RWPE2 (cell line): ENCODE data around the gene PDIK1L.

Source experiments
- ATAC-seq: fragments of 200-7000 bp; cut with Tn5 transposase; 3 replicates; pipeline ENCODE4 v1.9.1; 2021; ENCODE audit warnings: low read depth
- DNase-seq: peaks from one replicate; pipeline ENCODE4 v3.0.0-alpha.2; 2020; ENCODE audit warnings: low spot score
- H3K27ac ChIP-seq: fragments of 450-650 bp; 2 replicates; pipeline ENCODE4 v1.5.1; 2017; ENCODE audit warnings: mild to moderate bottlenecking; ENCODE audit not compliant: poor library complexity, severe bottlenecking
- H3K27me3 ChIP-seq: fragments of 250-450 bp; sonication (Bioruptor Pico); 2 replicates; pipeline ENCODE4 v1.5.1; 2021; ENCODE audit warnings: mild to moderate bottlenecking, moderate library complexity; ENCODE audit not compliant: insufficient read depth, poor library complexity, severe bottlenecking
- H3K36me3 ChIP-seq: fragments of 250-450 bp; sonication (Bioruptor Pico); 2 replicates; pipeline ENCODE4 v1.5.1; 2020; ENCODE audit warnings: low read depth, mild to moderate bottlenecking, moderate library complexity
- H3K4me1 ChIP-seq: fragments of 250-450 bp; sonication (Bioruptor Pico); 2 replicates; pipeline ENCODE4 v1.5.1; 2021; ENCODE audit warnings: mild to moderate bottlenecking, moderate library complexity; ENCODE audit not compliant: insufficient read depth, poor library complexity, severe bottlenecking
- H3K4me3 ChIP-seq: fragments of 250-450 bp; sonication (Bioruptor Pico); 2 replicates; pipeline ENCODE4 v1.5.1; 2021; ENCODE audit warnings: mild to moderate bottlenecking, moderate library complexity; ENCODE audit not compliant: severe bottlenecking
- H3K9me3 ChIP-seq: fragments of 250-450 bp; sonication (Bioruptor Pico); 2 replicates; pipeline ENCODE4 v1.5.1; 2021; ENCODE audit warnings: mild to moderate bottlenecking, moderate library complexity; ENCODE audit not compliant: severe bottlenecking
- TF ChIP-seq, protein P1 (sequence below): fragments of 450-650 bp; IDR thresholded peaks from one replicate; pipeline ENCODE4 v1.5.1; 2017; ENCODE audit warnings: mild to moderate bottlenecking, moderate library complexity; ENCODE audit not compliant: poor library complexity, severe bottlenecking

The PDIK1L gene

DNA sequence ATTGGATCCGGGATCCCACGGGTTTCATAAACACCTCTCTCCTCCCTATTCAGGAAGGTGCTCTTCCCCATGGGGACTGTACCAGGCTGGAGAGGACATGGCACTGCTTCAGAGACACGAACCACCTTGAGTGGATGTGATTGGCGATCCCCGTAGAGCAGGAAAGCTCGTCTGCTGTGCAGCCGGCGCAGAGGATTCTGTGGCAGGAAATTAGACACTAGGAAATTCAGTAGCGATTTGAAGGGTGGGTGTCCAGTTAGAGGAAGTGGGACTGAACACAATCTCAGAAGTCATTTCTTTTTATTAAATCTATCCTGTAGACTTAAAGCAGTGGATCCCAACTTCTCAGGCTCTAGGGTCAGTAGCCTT is 767 bp downstream of the PDIK1L start:
- Histone ChIP-seq H3K9me3 (no peaks in the 10 kb centered on the region), H3K27ac (peak overlapping the region; percentile 65), H3K36me3 (peaks cover 18% of the 10 kb centered on the region), H3K27me3 (no peaks in the 10 kb centered on the region), H3K4me3 (peak overlapping the region; percentile 92), H3K4me1 (peaks cover 15% of the 10 kb centered on the region)
- TF ChIP-seq, protein P1, sequence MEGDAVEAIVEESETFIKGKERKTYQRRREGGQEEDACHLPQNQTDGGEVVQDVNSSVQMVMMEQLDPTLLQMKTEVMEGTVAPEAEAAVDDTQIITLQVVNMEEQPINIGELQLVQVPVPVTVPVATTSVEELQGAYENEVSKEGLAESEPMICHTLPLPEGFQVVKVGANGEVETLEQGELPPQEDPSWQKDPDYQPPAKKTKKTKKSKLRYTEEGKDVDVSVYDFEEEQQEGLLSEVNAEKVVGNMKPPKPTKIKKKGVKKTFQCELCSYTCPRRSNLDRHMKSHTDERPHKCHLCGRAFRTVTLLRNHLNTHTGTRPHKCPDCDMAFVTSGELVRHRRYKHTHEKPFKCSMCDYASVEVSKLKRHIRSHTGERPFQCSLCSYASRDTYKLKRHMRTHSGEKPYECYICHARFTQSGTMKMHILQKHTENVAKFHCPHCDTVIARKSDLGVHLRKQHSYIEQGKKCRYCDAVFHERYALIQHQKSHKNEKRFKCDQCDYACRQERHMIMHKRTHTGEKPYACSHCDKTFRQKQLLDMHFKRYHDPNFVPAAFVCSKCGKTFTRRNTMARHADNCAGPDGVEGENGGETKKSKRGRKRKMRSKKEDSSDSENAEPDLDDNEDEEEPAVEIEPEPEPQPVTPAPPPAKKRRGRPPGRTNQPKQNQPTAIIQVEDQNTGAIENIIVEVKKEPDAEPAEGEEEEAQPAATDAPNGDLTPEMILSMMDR: no peak
- ATAC-seq: peak; percentile 20
- DNase-seq: no peak

GRCh38 chr1:26114165-26114927 is 2.7 kb downstream of the PDIK1L start:
- H3K4me1 ChIP-seq: peaks cover 15% of the 10 kb centered on the region
- H3K27me3 ChIP-seq: no peaks in the 10 kb centered on the region
- DNase-seq (no peak), ATAC-seq (no peak)
- TF ChIP-seq, protein P1: no peak
- no peak overlapping the region for H3K27ac ChIP-seq
- no peaks in the 10 kb centered on the region for H3K9me3 ChIP-seq
- no peak overlapping the region for H3K4me3 ChIP-seq
- H3K36me3 ChIP-seq: peaks cover 29% of the 10 kb centered on the region

DNA sequence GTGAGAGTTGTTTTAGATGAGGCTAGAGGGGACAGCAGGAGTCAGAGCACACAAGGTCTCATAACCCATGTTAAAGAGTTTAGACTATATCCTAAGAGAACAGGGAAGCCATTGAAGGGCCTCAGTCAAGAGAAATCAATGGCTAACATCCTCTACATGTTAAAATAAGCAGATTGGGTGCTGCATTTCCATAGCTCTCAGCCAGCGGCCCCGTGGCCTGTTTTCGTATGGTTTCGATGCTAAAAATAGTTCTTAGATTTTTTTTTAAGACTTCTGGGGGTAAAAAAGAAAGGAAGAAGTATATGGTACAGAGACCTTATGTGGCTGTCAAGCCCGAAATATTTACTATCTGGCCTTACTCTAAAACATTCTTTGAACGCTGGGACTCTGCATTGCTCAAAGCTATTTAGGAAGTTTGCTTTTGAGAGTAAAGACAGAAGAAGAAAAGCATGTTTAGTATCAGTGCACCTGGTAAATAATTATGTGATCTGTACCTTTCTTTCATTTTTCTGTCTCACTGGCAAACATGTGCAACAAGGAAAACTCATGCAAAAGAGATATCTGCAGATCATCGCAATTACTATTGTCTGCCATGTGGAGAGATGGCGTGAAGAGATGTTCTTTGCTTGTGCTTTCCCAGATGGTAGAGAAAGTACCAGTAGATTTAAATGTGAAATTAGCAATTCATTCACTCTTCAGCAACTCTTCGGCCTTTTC is 8.4 kb downstream of the PDIK1L start:
- H3K4me3 ChIP-seq: no peak overlapping the region
- peaks cover 19% of the 10 kb centered on the region for H3K36me3 ChIP-seq
- no peaks in the 10 kb centered on the region for H3K9me3 ChIP-seq
- H3K4me1 ChIP-seq: peaks cover 24% of the 10 kb centered on the region
- no peak for ATAC-seq
- no peaks in the 10 kb centered on the region for H3K27me3 ChIP-seq
- TF ChIP-seq, protein P1: no peak
- no peak overlapping the region for H3K27ac ChIP-seq
- no peak for DNase-seq

GRCh38 chr1:26121854-26122773 is 10.5 kb downstream of the PDIK1L start:
- TF ChIP-seq, protein P1: no peak
- Histone ChIP-seq H3K36me3 (peaks cover 16% of the 10 kb centered on the region), H3K4me1 (peaks cover 36% of the 10 kb centered on the region), H3K27ac (peak overlapping the region; percentile 52), H3K4me3 (no peak overlapping the region), H3K9me3 (no peaks in the 10 kb centered on the region), H3K27me3 (no peaks in the 10 kb centered on the region)
- DNase-seq (no peak), ATAC-seq (no peak)
